Measurements from ENCODE around the gene PTPN11. TPM values are rescaled to one million over a fixed set of nuclear protein-coding genes. Genes with fewer than 3 reads are reported as not detected.
A peak's percentile ranks its signal among the peaks of the same experiment; 100 is the strongest.
"Not testable (repeated sequence)": the region's sequence is repeated elsewhere in the genome, so short reads cannot be mapped to it uniquely, and the experiment has no call there.

PTPN11 gene
- total and polyA plus RNA-seq, 5 experiments from 2014 or later, result 46.2 to 75.8 (median 70.2) TPM

DNA sequence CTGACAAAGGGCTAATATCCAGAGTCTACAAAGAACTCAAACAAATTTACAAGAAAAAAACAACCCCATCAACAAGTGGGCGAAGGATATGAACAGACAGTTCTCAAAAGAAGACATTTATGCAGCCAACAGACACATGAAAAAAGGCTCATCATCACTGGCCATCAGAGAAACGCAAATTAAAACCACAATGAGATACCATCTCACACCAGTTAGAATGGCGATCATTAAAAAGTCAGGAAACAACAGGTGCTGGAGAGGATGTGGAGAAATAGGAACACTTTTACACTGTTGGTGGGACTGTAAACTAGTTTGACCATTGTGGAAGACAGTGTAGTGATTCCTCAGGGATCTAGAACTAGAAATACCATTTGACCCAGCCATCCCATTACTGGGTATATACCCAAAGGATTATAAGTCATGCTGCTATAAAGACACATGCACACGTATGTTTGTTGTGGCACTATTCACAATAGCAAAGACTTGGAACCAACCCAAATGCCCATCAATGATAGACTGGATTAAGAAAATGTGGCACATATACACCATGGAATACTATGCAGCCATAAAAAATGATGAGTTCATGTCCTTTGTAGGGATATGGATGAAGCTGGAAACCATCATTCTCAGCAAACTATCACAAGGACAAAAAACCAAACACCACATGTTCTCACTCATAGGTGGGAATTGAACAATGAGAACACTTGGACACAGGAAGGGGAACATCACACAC lies 28.7 kb upstream of the PTPN11 start:
- POLR2A ChIA-PET, H3K4me3 Mint-ChIP-seq, H3K27me3 Mint-ChIP-seq, DNase-seq, H3K27ac Mint-ChIP-seq, H3K36me3 Mint-ChIP-seq, H3K9me3 Mint-ChIP-seq, ATAC-seq, H3K4me1 Mint-ChIP-seq: not testable (repeated sequence)

DNA sequence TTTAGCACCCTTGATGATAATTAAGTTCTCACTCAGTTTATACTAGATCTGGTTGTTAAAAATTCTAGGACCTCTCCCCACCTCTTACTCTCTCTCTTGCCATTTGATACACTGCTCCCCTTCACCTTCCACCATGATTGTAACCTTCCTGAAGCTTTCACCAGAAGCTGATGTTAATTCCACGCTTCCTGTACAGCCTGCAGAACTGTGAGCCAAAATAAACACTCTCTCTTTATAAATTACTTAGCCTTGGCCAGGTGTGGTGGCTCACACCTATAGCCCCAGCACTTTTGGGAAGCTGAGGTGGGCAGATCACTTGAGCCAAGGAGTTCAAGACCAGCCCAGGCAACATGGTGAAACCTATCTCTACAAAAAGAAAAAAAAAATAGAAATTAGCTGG lies 25.4 kb upstream of the PTPN11 start:
- peaks cover 0 to 4% (median 0%) of the 10 kb centered on the region in 9 donors for H3K9me3 Mint-ChIP-seq
- DNase-seq (no peak), ATAC-seq (no peak)
- peaks cover 0 to 3% (median 1%) of the 10 kb centered on the region in 5 donors for H3K27me3 Mint-ChIP-seq
- no peaks in the 10 kb centered on the region for H3K36me3 Mint-ChIP-seq
- H3K4me3 Mint-ChIP-seq, result no peak overlapping the region
- POLR2A ChIA-PET, result no interaction called here
- H3K27ac Mint-ChIP-seq, result no peak overlapping the region
- no peaks in the 10 kb centered on the region for H3K4me1 Mint-ChIP-seq

DNA sequence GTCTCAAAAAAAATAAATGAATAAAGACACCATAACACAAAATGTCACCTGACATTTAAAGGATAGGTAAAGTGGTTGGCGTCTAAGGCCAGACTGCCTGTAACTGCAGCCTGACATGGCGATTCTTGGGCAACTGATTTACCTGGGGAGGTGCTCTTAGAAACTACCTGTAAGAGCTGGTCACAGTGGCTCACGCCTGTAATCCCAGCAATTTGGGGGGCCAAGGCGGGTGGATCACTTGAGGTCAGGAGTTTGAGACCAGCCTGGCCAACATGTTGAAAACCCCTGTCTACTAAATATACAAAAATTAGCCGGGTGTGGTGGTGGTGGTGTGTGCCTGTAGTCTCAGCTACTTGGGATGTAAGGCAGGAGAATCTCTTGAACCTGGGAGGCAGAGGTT lies 17.7 kb upstream of the PTPN11 start:
- DNase-seq (no peak), ATAC-seq (no peak)
- Mint-ChIP-seq H3K27ac (no peak overlapping the region), H3K36me3 (peaks cover 0 to 26% (median 2%) of the 10 kb centered on the region in 3 donors), H3K9me3 (no peaks in the 10 kb centered on the region), H3K27me3 (no peaks in the 10 kb centered on the region), H3K4me1 (peaks cover 4 to 11% (median 5%) of the 10 kb centered on the region in 4 donors), H3K4me3 (no peak overlapping the region)
- POLR2A ChIA-PET, result no interaction called here

DNA sequence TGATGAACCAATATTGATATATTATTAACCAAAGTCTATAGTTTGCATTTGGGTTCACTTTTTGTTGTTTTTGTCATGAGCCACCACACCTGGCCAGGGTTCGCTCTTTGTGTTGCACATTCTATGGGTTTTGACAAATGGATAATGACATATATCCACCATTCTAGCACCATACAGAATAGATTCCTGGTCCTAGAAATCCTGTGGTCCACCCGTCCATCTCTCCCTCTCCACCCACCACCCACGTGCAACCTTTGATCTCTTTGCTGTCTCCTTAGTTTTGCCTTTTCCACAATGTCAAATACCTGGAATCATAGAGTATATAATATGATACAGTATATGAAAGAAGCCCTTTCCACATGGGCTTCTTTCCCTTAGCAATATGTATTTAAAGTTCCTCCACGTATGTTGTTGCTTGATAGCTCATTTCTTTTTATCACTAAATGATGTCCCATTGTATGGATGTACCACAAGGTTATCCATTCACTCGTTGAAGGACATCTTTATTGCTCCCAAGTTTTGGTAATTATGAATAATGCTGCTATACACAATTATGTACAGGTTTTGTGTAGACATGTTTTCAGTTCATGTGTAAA lies 16.7 kb upstream of the PTPN11 start:
- Mint-ChIP-seq H3K27me3 (no peaks in the 10 kb centered on the region), H3K4me1 (peaks cover 5 to 14% (median 12%) of the 10 kb centered on the region in 4 donors), H3K4me3 (no peak overlapping the region), H3K36me3 (peaks cover 0 to 36% (median 2%) of the 10 kb centered on the region in 3 donors), H3K27ac (peak overlapping the region in 4 of 10 donors; percentile 1 to 16 (median 8)), H3K9me3 (no peaks in the 10 kb centered on the region)
- POLR2A ChIA-PET, result interaction anchor here (1.0 to 1.6 kb wide), 2 partner anchors 12 to 15 kb away, joined by 3 read pairs; no protein-coding TSS in a partner anchor
- DNase-seq, result no peak
- ATAC-seq, result peak in 1 of 2 donors; percentile 20

DNA sequence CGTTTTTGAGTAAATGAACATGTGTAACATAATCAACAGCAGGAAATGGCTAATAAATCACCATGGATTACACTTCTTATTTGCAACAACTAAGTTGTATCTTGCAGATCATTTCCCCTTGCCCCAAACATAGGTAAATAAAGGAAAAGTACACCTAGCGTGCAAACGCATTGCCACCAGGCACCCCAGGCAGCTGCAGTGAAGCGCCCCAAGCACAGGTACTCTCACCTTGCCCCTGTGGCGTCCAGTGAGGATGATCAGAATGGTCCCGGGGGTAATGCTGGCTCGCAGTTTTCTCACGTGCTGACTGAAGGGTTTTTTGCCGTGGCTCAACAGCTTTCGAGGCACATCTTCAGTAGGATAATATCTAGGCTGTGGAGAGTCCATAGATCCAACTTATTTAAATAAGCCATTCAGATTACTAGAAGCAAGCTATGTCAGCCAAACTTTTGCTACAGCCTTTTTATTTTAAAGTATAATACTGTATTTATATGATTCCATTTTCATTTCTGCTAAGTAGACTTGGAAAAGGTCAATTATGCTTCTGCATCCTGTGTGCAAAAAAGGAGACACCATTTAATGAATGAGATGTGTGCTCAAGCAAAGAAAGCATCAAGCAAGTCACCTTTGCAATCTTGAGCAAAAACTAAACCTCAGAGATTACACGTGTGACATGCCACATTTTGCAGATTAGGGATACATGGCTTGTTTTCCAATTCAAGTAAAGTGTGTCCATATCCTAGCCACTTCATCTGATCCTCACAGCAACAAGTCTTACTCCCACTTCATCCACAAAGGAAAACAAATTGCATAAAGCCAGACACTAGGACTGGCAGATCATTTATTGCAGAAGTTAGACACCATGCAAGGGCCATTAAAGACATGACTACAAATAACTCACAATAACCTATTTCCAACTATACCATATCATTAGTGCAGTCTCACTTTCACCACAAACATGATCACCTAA lies 11.9 kb upstream of the PTPN11 start:
- H3K9me3 Mint-ChIP-seq, result no peaks in the 10 kb centered on the region
- POLR2A ChIA-PET, result no interaction called here
- H3K27ac Mint-ChIP-seq, result peak overlapping the region in 8 of 10 donors; percentile 22 to 100 (median 57)
- ATAC-seq (no peak), DNase-seq (no peak)
- no peaks in the 10 kb centered on the region for H3K27me3 Mint-ChIP-seq
- peak overlapping the region in 9 of 10 donors; percentile 46 to 100 (median 100) for H3K4me3 Mint-ChIP-seq
- H3K36me3 Mint-ChIP-seq, result peaks cover 0 to 56% (median 7%) of the 10 kb centered on the region in 3 donors
- peaks cover 23 to 46% (median 42%) of the 10 kb centered on the region in 4 donors for H3K4me1 Mint-ChIP-seq

DNA sequence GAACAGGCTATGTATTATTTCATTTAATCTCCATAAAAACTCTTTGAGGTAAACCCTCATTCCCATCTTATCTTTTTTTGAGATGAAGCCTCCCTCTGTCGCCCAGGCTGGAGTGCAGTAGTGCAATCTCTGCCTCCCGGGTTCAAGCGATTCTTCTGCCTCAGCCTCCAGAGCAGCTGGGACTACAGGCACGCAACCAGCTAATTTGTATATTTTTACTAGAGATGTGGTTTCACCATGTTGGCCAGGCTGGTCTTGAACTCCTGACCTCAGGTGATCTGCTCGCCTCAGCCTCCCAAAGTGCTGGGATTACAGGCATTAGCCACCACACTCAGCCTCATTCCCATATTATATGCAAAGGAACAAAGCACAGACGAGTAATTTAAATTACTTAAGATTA lies 11.1 kb upstream of the PTPN11 start:
- DNase-seq, POLR2A ChIA-PET, H3K27me3 Mint-ChIP-seq, H3K9me3 Mint-ChIP-seq, ATAC-seq: not testable (repeated sequence)
- H3K36me3 Mint-ChIP-seq, result peaks cover 0 to 56% (median 7%) of the 10 kb centered on the region in 3 donors
- H3K4me3 Mint-ChIP-seq, result peak overlapping the region; percentile 100
- peak overlapping the region; percentile 43 to 100 (median 100) for H3K27ac Mint-ChIP-seq
- peaks cover 23 to 46% (median 42%) of the 10 kb centered on the region in 4 donors for H3K4me1 Mint-ChIP-seq

DNA sequence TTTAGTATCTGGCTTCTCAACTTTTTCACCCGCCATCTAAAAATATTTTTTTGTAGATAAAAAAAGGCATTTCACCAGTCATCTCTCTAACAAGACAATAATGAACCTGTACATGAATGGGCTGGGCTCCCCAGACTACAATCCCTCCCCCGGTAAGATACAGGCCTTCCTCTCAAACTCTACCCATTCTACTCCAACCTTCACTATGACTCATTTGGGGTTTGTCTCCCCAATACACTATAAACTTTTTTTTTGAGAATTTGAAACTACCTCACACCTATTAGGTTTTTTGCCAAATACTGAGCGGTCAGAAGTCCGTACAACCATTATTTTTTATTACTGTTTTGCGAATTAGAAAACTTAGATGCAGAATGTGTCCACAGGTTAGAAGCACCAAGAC lies 10.1 kb upstream of the PTPN11 start:
- POLR2A ChIA-PET, result no interaction called here
- no peaks in the 10 kb centered on the region for H3K27me3 Mint-ChIP-seq
- peak overlapping the region; percentile 100 for H3K4me3 Mint-ChIP-seq
- peak overlapping the region; percentile 99 to 100 (median 100) for H3K27ac Mint-ChIP-seq
- ATAC-seq, result peak in 1 of 2 donors; percentile 44
- DNase-seq, result peak in 3 of 10 donors; percentile 6 to 15 (median 7)
- H3K4me1 Mint-ChIP-seq, result peaks cover 23 to 46% (median 42%) of the 10 kb centered on the region in 4 donors
- no peaks in the 10 kb centered on the region for H3K9me3 Mint-ChIP-seq
- H3K36me3 Mint-ChIP-seq, result peaks cover 0 to 51% (median 7%) of the 10 kb centered on the region in 3 donors

DNA sequence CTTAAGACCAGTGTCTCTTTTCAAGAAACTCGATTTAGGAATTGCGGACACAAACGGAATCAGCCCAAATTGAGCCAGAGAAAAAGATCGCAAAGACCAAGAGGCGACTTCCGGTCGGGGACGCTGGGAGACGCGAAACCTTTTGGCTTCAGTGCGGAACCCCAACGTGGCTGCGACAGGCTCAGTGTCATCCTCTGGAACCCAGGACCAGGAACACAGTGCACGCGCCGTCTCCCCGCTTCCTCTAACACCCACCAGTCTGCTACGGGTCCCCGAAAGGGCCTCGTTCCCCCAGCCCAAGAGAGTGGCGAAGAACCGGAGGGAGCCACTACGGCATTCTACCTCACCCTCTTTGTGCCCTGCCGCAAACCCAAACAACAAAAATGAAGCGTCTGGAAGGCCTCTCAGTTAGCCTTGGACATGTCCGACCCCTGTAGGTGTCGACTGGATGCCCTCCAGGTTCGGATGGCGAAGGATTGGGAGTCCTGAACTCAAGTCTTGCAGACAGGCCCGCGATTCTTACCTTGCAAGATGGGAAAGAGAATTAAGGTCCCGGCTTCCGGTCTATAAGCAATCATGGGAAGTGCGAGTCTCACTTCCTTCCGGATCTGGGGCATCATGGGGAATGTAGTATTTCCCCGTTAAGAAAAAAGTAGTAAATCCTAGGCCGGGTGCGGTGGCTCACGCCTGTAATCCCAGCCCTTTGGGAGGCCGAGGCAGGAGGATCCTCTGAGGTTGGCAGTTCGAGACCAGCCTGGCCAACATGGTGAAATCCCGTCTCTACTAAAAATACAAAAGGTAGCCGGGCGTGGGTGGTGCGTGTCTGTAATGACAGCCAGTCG lies 9.5 kb upstream of the PTPN11 start, which contains the start of gene RPL6:
Gene RPL6, minus strand, starts transcription at position 542 of the 842 bp plus-strand sequence. CDS start 949 bp downstream, outside the sequence.
- H3K36me3 Mint-ChIP-seq, result peaks cover 0 to 47% (median 7%) of the 10 kb centered on the region in 3 donors
- no peaks in the 10 kb centered on the region for H3K9me3 Mint-ChIP-seq
- peaks cover 23 to 46% (median 42%) of the 10 kb centered on the region in 4 donors for H3K4me1 Mint-ChIP-seq
- H3K27ac Mint-ChIP-seq, result peak within 1 kb of the TSS; percentile 99 to 100 (median 100)
- ATAC-seq, result peak; percentile 92 to 94
- peak; percentile 45 to 90 (median 78) for DNase-seq
- peak within 1 kb of the TSS; percentile 100 for H3K4me3 Mint-ChIP-seq
- no peaks in the 10 kb centered on the region for H3K27me3 Mint-ChIP-seq
- POLR2A ChIA-PET, result interaction anchor here (1.7 kb wide), 1 partner anchor 9 kb away, joined by 13 read pairs; the partner anchor contains the start of gene PTPN11

DNA sequence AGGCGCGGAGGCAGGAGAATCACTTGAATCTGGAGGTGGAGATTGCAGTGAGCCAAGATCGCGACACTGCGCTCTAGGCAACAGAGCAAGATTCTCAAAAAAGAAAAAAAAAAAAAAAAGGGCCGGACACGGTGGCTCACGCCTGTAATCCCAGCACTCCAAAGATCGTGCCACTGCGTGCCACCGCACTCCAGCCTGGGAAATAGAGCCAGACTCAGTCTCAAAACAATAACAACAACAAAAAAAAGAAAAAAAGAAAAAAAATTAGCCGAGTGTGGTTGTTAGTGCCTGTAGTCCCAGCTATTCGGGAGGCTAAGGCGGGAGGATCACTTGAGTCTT lies 8.9 kb upstream of the PTPN11 start:
- ATAC-seq (no peak), DNase-seq (no peak)
- POLR2A ChIA-PET, result interaction anchor here (0.7 to 1.7 kb wide), 3 partner anchors 9 to 397 kb away, joined by 3 to 13 read pairs (median 6); partner anchors contain the start of genes ERP29, PTPN11 and TMEM116
- Mint-ChIP-seq H3K4me1 (peaks cover 24 to 44% (median 41%) of the 10 kb centered on the region in 4 donors), H3K27ac (peak overlapping the region in 8 of 10 donors; percentile 99 to 100 (median 100)), H3K27me3 (no peaks in the 10 kb centered on the region), H3K9me3 (no peaks in the 10 kb centered on the region), H3K4me3 (peak overlapping the region in 7 of 10 donors; percentile 100), H3K36me3 (peaks cover 0 to 41% (median 7%) of the 10 kb centered on the region in 3 donors)

DNA sequence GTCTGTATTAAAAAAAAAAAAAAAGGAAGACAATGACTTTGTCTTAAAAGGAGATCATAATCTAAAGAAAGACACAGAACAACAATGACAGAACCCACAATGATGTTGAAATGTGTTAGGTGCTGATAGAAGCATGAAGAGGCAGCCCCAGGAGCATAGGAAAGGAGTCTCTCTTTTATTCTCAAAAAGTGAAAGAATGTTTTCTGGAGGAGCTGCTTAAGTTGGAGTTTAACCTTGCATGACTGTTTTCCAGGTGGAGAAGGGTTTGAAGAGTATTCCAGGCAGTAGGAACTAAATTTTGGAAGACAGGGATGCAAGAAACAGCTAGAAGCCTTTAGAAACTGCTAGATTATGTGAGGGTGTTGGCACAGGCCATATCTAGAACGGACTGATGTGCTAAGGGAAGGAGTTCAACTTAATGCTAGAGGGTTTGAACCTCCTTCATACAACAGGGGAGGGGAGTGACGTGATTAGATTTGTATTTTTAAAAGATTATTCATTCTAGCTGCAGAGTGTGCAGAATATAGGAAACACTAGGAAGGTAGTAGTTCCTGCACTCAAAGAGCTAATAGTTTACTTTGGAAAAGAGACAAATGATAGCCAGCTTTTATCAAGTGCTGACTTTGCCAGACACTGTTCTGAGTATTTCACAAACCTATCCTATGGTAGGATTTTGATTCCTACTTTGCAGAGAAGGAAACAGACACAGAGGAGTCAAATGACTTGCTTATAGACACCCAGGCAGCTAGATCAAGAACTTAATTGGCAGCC lies 4.7 kb upstream of the PTPN11 start:
- ATAC-seq, result no peak
- Mint-ChIP-seq H3K4me1 (peaks cover 12 to 24% (median 14%) of the 10 kb centered on the region in 4 donors), H3K9me3 (no peaks in the 10 kb centered on the region), H3K27ac (no peak overlapping the region), H3K4me3 (no peak overlapping the region), H3K36me3 (peaks cover 0 to 2% (median 0%) of the 10 kb centered on the region in 3 donors), H3K27me3 (no peaks in the 10 kb centered on the region)
- no peak for DNase-seq
- POLR2A ChIA-PET, result interaction anchor here (0.6 to 1.2 kb wide), 3 partner anchors 12 to 461 kb away, joined by 3 to 7 read pairs (median 4); no protein-coding TSS in a partner anchor

DNA sequence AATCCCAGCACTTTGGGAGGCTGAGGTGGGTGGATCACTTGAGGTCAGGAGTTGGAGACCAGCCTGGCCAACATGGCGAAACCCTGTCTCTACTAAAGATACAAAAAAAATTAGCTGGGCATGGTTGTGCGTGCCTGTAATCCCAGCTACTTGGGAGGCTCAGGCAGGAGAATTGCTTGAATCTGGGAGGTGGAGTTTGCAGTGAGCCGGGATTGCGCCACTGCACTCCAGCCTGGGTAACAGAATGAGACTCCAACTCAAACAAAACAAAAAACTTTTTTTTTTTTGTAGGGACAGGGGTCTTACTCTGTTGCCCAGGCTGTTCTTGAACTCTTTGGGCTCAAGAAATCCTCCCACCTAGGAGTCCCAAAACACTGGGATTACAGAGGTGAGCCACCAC lies 3.3 kb upstream of the PTPN11 start:
- POLR2A ChIA-PET, result interaction anchor here (0.7 kb wide), 1 partner anchor 601 kb away, joined by 5 read pairs; no protein-coding TSS in a partner anchor
- not testable (repeated sequence) for H3K9me3 Mint-ChIP-seq, DNase-seq, ATAC-seq, H3K27me3 Mint-ChIP-seq, H3K36me3 Mint-ChIP-seq
- peaks cover 15 to 28% (median 18%) of the 10 kb centered on the region in 4 donors for H3K4me1 Mint-ChIP-seq
- H3K4me3 Mint-ChIP-seq, result peak overlapping the region in 2 of 10 donors; percentile 52 to 65
- H3K27ac Mint-ChIP-seq, result peak overlapping the region in 1 of 10 donors; percentile 52

Data from naive thymus-derived CD8-positive, alpha-beta T cell (primary cell).